ENCODE results near the gene WNT7B.

DNA sequence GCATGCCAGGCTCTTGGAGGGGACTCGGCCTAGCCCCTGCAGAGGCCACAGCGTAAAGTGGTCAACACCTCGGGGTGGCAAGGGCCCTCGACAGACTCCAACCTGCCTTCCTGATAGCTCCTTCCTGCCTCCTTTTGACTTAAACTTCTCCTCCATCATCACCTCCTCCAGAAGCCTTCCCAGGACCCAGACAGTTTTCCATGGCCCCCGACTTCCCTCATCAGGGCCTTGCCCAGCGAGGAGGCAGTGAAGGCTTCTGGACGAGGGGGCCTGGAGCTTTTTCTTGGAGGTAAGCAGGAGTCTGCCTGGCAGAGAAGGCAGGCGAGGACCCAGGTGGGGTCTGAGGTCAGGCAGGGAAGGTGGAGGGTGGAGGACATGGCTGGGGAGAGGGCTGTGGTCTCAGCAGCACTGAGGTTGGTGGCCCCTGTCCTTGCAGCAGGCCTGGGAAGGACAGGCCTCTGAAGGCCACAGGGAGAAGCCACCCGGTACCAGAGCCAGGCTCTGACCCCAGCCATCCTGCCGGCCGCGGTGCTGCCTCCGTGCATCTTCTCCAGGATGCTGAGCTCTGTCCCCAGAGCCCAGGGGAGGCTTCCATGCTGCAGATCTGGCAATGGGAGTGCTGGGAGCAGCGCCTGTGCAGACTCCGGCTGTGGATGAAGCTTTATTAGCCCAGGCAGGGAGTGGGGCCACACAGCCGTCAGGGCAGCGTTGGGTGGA, 81.4 kb downstream of the WNT7B start:
- no peak for TF ChIP-seq POLR2A (IDR thresholded peaks at IDR 0.05)
- TF ChIP-seq, protein P1, sequence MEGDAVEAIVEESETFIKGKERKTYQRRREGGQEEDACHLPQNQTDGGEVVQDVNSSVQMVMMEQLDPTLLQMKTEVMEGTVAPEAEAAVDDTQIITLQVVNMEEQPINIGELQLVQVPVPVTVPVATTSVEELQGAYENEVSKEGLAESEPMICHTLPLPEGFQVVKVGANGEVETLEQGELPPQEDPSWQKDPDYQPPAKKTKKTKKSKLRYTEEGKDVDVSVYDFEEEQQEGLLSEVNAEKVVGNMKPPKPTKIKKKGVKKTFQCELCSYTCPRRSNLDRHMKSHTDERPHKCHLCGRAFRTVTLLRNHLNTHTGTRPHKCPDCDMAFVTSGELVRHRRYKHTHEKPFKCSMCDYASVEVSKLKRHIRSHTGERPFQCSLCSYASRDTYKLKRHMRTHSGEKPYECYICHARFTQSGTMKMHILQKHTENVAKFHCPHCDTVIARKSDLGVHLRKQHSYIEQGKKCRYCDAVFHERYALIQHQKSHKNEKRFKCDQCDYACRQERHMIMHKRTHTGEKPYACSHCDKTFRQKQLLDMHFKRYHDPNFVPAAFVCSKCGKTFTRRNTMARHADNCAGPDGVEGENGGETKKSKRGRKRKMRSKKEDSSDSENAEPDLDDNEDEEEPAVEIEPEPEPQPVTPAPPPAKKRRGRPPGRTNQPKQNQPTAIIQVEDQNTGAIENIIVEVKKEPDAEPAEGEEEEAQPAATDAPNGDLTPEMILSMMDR (IDR thresholded peaks at IDR 0.05): no peak
- no peak for TF ChIP-seq POLR2AphosphoS5 (IDR thresholded peaks at IDR 0.05)
- no peak for TF ChIP-seq EP300 (IDR thresholded peaks at IDR 0.05)

Data from suprapubic skin (tissue), 4 donors.